HCT116 (cell line): ENCODE data around the gene SIX6. TPM values are rescaled to one million over a fixed set of nuclear protein-coding genes. Genes with fewer than 3 reads are reported as not detected.

Experiments
- ATAC-seq: fragments of 200-7000 bp; cut with Tn5 transposase; 2 replicates; pipeline ENCODE4 v1.9.1; 2020; ENCODE audit warnings: mild to moderate bottlenecking, moderate library complexity
- BruUV-seq: library from RNA; stranded (reverse); fragments of 400-500 nt; replicated peaks from 2 replicates; lab custom pipeline; 2021; lab: Mats Ljungman, UMichigan
- CTCF ChIA-PET: fragments of 300-600 bp; sonication (Branson Sonifier 250); formaldehyde crosslinking; loops from one replicate; lab custom pipeline; 2021; ENCODE audit warnings: antibody characterized with exemption; lab: Charles Lee
- POLR2A ChIA-PET: fragments of 300-600, 350-600 bp; sonication (Branson Sonifier 250); formaldehyde crosslinking; loops from one replicate; lab custom pipeline; 2021; ENCODE audit warnings: antibody characterized with exemption; lab: Charles Lee
- RAD21 ChIA-PET, 2 experiments: fragments of 300-600 bp; sonication (Branson Sonifier 250); formaldehyde crosslinking; loops; one replicate each; lab custom pipeline; 2023; ENCODE audit warnings: low total read pairs in 2 of 2; ENCODE audit not compliant: uncharacterized antibody in 2 of 2, unreplicated experiment in 2 of 2, low non-redundant PET in 1 of 2; lab: Charles Lee
- DNase-seq: peaks from one replicate; pipeline ENCODE4 v3.0.0-alpha.2; 2010; ENCODE audit warnings: low read depth, low spot score
- H2AFZ ChIP-seq: fragments of 200-600 bp; shearing (Covaris generic), sonication (generic); 2 replicates; pipeline ENCODE4 v1.6.1; 2017; ENCODE audit warnings: low read depth, mixed run types, mixed read lengths, antibody characterized with exemption, low read length; ENCODE audit not compliant: poor library complexity, severe bottlenecking
- H3K27ac ChIP-seq: 2 replicates; pipeline ENCODE4 v1.5.1; 2012; ENCODE audit warnings: low read depth, low read length
- H3K27me3 ChIP-seq: fragments of 200-600 bp; sonication (generic); 2 replicates; pipeline ENCODE4 v1.6.1; 2016; ENCODE audit warnings: mixed run types, low read length, mixed read lengths; ENCODE audit not compliant: insufficient read depth
- H3K36me3 ChIP-seq, 2 experiments: fragments of 200-500 bp in 1 of 2; fragments of 200-600 bp in 1 of 2; sonication (Bioruptor generic) in 1 of 2; sonication (generic) in 1 of 2; 2 replicates each; pipeline versions ENCODE4 v1.5.1 to v1.6.1; 2014 to 2016; ENCODE audit warnings: low read length in 2 of 2, inconsistent platforms in 1 of 2, mixed read lengths in 1 of 2, mixed run types in 1 of 2; ENCODE audit not compliant: insufficient read depth in 2 of 2, control insufficient read depth in 1 of 2
- H3K4me1 ChIP-seq, 2 experiments: fragments of 200-600 bp in 1 of 2; sonication (generic) in 1 of 2; 2 replicates each; pipeline versions ENCODE4 v1.5.1 to v1.6.1; 2012 to 2017; ENCODE audit warnings: low read length in 2 of 2, inconsistent platforms in 1 of 2, mild to moderate bottlenecking in 1 of 2, mixed read lengths in 1 of 2, mixed run types in 1 of 2, moderate library complexity in 1 of 2; ENCODE audit not compliant: insufficient read depth in 2 of 2, control insufficient read depth in 1 of 2
- H3K4me2 ChIP-seq: fragments of 200-600 bp; sonication (generic); 2 replicates; pipeline ENCODE4 v1.6.1; 2017; ENCODE audit warnings: mixed run types, low read length, mixed read lengths
- H3K4me3 ChIP-seq, 2 experiments: fragments of 200-600 bp in 1 of 2; sonication (generic) in 1 of 2; replicated peaks in 1 of 2; 2 replicates each; pipeline ENCODE4 v1.5.1; 2011 to 2016; ENCODE audit warnings: low read length in 2 of 2, control low read depth in 1 of 2, low read depth in 1 of 2, mild to moderate bottlenecking in 1 of 2, mixed read lengths in 1 of 2, mixed run types in 1 of 2
- H3K79me2 ChIP-seq: fragments of 200-600 bp; sonication (generic); 2 replicates; pipeline ENCODE4 v1.6.1; 2017; ENCODE audit warnings: mild to moderate bottlenecking, mixed run types, low read length, moderate library complexity, mixed read lengths; ENCODE audit not compliant: insufficient read depth
- H3K9ac ChIP-seq: fragments of 200-600 bp; sonication (generic); 2 replicates; pipeline ENCODE4 v1.6.1; 2016; ENCODE audit warnings: low read length, mixed read lengths
- H3K9me2 ChIP-seq: fragments of 200-600 bp; sonication (generic), shearing (Covaris generic); 2 replicates; pipeline ENCODE4 v1.6.1; 2017; ENCODE audit warnings: mixed run types, mild to moderate bottlenecking, moderate library complexity; ENCODE audit not compliant: insufficient read depth
- H3K9me3 ChIP-seq, 2 experiments: fragments of 200-500 bp in 1 of 2; fragments of 200-600 bp in 1 of 2; sonication (Bioruptor generic) in 1 of 2; sonication (generic) in 1 of 2; 2 replicates each; pipeline ENCODE4 v1.6.1; 2014 to 2017; ENCODE audit warnings: low read length in 2 of 2, mixed read lengths in 2 of 2, inconsistent platforms in 1 of 2, low read depth in 1 of 2, mild to moderate bottlenecking in 1 of 2, mixed run types in 1 of 2, moderate library complexity in 1 of 2; ENCODE audit not compliant: control insufficient read depth in 1 of 2, insufficient read depth in 1 of 2
- H4K20me1 ChIP-seq: fragments of 200-600 bp; sonication (generic), shearing (Covaris generic); 2 replicates; pipeline ENCODE4 v1.6.1; 2017; ENCODE audit warnings: mixed run types, mild to moderate bottlenecking, moderate library complexity; ENCODE audit not compliant: insufficient read depth
- CEBPB ChIP-seq: IDR thresholded peaks from 2 replicates; pipeline ENCODE4 v1.6.1; 2012; ENCODE audit warnings: low read depth
- EGR1 ChIP-seq: IDR thresholded peaks from 2 replicates; pipeline ENCODE4 v1.6.1; 2012; ENCODE audit warnings: low read depth
- ELF1 ChIP-seq: IDR thresholded peaks from 2 replicates; pipeline ENCODE4 v1.6.1; 2012; ENCODE audit warnings: low read depth, borderline replicate concordance
- EZH2 ChIP-seq: fragments of 200-600 bp; sonication (generic); IDR thresholded peaks from 2 replicates; pipeline ENCODE4 v1.6.1; 2017; ENCODE audit warnings: antibody characterized with exemption, mixed run types
- JUND ChIP-seq: IDR thresholded peaks from 2 replicates; pipeline ENCODE4 v1.6.1; 2012
- MAX ChIP-seq: IDR thresholded peaks from 2 replicates; pipeline ENCODE4 v1.6.1; 2012
- POLR2A ChIP-seq: IDR thresholded peaks from 2 replicates; pipeline ENCODE4 v1.7.0; 2011; ENCODE audit warnings: borderline replicate concordance; ENCODE audit not compliant: insufficient read depth, insufficient read length; ENCODE audit errors: extremely low read depth
- POLR2AphosphoS5 ChIP-seq: IDR thresholded peaks from 2 replicates; pipeline ENCODE4 v1.6.1; 2011; ENCODE audit warnings: mild to moderate bottlenecking, low read depth, low read length, moderate library complexity
- RAD21 ChIP-seq: IDR thresholded peaks from 2 replicates; pipeline ENCODE4 v1.6.1; 2012; ENCODE audit warnings: low read depth, mild to moderate bottlenecking
- SP1 ChIP-seq: IDR thresholded peaks from 2 replicates; pipeline ENCODE4 v1.6.1; 2012; ENCODE audit warnings: low read depth
- SRF ChIP-seq: IDR thresholded peaks from 2 replicates; pipeline ENCODE4 v1.6.1; 2012; ENCODE audit warnings: low read depth
- TCF7L2 ChIP-seq: IDR thresholded peaks from 2 replicates; pipeline ENCODE4 v1.7.0; 2011; ENCODE audit warnings: borderline replicate concordance, inconsistent platforms; ENCODE audit not compliant: insufficient read depth, insufficient read length; ENCODE audit errors: extremely low read depth
- YY1 ChIP-seq: IDR thresholded peaks from 2 replicates; pipeline ENCODE4 v1.6.1; 2011; ENCODE audit warnings: low read length, low read depth, moderate library complexity, mild to moderate bottlenecking; ENCODE audit not compliant: insufficient replicate concordance; ENCODE audit errors: extremely low read depth
- ZFX ChIP-seq: fragments of 450-650 bp; IDR thresholded peaks from 2 replicates; pipeline ENCODE4 v1.6.1; 2017
- ZNF274 ChIP-seq: fragments of 200-500 bp; sonication (Bioruptor generic); IDR thresholded peaks from 2 replicates; pipeline ENCODE4 v1.6.1; 2014; ENCODE audit warnings: mild to moderate bottlenecking, low read depth, low read length, inconsistent platforms
- intact Hi-C: fragments of 100-400 bp; cut with micrococcal nuclease; formaldehyde crosslinking; loops from 2 replicates; pipeline ENCODE4 v1.10.0; 2022
- total RNA-seq: library from RNA; stranded (reverse); gene quantifications from one replicate; pipeline ENCODE4 v1.2.1, GENCODE V29; 2021; ENCODE audit not compliant: unreplicated experiment
- TF ChIP-seq, protein P1 (sequence below), 3 experiments: fragments of 200-600 bp in 1 of 3; sonication (generic) in 1 of 3; IDR thresholded peaks in 2 of 3; conservative IDR thresholded peaks in 1 of 3; 2 replicates each; pipeline ENCODE4 v1.5.1; 2012 to 2017; ENCODE audit warnings: low read depth in 2 of 3, low read length in 2 of 3, antibody characterized with exemption in 1 of 3, borderline replicate concordance in 1 of 3, control low read depth in 1 of 3, mild to moderate bottlenecking in 1 of 3, mixed read lengths in 1 of 3, mixed run types in 1 of 3, moderate library complexity in 1 of 3; ENCODE audit not compliant: insufficient read depth in 1 of 3
- TF ChIP-seq, protein P2 (sequence below): IDR thresholded peaks from 2 replicates; pipeline ENCODE4 v1.6.1; 2012; ENCODE audit warnings: low read depth

SIX6 gene
- total RNA-seq, 1 experiment from 2014 or later = not detected

- no peak for TF ChIP-seq SRF
- TF ChIP-seq, protein P1, sequence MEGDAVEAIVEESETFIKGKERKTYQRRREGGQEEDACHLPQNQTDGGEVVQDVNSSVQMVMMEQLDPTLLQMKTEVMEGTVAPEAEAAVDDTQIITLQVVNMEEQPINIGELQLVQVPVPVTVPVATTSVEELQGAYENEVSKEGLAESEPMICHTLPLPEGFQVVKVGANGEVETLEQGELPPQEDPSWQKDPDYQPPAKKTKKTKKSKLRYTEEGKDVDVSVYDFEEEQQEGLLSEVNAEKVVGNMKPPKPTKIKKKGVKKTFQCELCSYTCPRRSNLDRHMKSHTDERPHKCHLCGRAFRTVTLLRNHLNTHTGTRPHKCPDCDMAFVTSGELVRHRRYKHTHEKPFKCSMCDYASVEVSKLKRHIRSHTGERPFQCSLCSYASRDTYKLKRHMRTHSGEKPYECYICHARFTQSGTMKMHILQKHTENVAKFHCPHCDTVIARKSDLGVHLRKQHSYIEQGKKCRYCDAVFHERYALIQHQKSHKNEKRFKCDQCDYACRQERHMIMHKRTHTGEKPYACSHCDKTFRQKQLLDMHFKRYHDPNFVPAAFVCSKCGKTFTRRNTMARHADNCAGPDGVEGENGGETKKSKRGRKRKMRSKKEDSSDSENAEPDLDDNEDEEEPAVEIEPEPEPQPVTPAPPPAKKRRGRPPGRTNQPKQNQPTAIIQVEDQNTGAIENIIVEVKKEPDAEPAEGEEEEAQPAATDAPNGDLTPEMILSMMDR (IDR thresholded peaks at IDR 0.05 in 2 of 3, conservative IDR thresholded peaks at IDR 0.05 in 1 of 3; ENCODE audit: borderline replicate concordance in 1 of 3, insufficient read depth in 1 of 3, low read depth in 2 of 3, low read length in 2 of 3) = no peak
- TF ChIP-seq POLR2AphosphoS5 = no peak
- TF ChIP-seq CEBPB = no peak
- TF ChIP-seq POLR2A = no peak
Measured at GRCh38 chr14:60515511-60516289, 6.8 kb downstream of the SIX6 start (continued).

- no peaks in the 10 kb centered on the region for H4K20me1 ChIP-seq
- intact Hi-C loops = no loop called here
- peak; percentile 49; the same call in 1 of the 2 replicates for ATAC-seq
- H3K27ac ChIP-seq = no peak overlapping the region
- ChIA-PET CTCF (no interaction called here), RAD21 (no interaction called here), POLR2A (no interaction called here)
- H3K27me3 ChIP-seq = no peaks in the 10 kb centered on the region
- BruUV-seq = no TSS peak
- H3K4me1 ChIP-seq = peaks cover 3 to 11% of the 10 kb centered on the region in 2 experiments; a peak in 3 of 4 replicates
- no peak overlapping the region for H3K4me3 ChIP-seq
- H2AFZ ChIP-seq = peak overlapping the region; percentile 68
- H3K9ac ChIP-seq = no peak overlapping the region
- H3K9me3 ChIP-seq = no peaks in the 10 kb centered on the region
- no peaks in the 10 kb centered on the region for H3K9me2 ChIP-seq
- H3K79me2 ChIP-seq = no peaks in the 10 kb centered on the region
- H3K36me3 ChIP-seq = no peaks in the 10 kb centered on the region
- H3K4me2 ChIP-seq = peak overlapping the region; percentile 44
- DNase-seq = peak; percentile 24
- TF ChIP-seq ELF1 = no peak
- no peak for TF ChIP-seq YY1
- TF ChIP-seq EGR1 = no peak
- peak; percentile 61 for TF ChIP-seq JUND
- peak; percentile 30; the same call in 1 of the 2 replicates for TF ChIP-seq SP1
- TF ChIP-seq, protein P2, sequence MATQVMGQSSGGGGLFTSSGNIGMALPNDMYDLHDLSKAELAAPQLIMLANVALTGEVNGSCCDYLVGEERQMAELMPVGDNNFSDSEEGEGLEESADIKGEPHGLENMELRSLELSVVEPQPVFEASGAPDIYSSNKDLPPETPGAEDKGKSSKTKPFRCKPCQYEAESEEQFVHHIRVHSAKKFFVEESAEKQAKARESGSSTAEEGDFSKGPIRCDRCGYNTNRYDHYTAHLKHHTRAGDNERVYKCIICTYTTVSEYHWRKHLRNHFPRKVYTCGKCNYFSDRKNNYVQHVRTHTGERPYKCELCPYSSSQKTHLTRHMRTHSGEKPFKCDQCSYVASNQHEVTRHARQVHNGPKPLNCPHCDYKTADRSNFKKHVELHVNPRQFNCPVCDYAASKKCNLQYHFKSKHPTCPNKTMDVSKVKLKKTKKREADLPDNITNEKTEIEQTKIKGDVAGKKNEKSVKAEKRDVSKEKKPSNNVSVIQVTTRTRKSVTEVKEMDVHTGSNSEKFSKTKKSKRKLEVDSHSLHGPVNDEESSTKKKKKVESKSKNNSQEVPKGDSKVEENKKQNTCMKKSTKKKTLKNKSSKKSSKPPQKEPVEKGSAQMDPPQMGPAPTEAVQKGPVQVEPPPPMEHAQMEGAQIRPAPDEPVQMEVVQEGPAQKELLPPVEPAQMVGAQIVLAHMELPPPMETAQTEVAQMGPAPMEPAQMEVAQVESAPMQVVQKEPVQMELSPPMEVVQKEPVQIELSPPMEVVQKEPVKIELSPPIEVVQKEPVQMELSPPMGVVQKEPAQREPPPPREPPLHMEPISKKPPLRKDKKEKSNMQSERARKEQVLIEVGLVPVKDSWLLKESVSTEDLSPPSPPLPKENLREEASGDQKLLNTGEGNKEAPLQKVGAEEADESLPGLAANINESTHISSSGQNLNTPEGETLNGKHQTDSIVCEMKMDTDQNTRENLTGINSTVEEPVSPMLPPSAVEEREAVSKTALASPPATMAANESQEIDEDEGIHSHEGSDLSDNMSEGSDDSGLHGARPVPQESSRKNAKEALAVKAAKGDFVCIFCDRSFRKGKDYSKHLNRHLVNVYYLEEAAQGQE = no peak
- TF ChIP-seq POLR2A = no peak
- no peak for TF ChIP-seq ZFX
- TF ChIP-seq, protein P1 (IDR thresholded peaks at IDR 0.05 in 2 of 3, conservative IDR thresholded peaks at IDR 0.05 in 1 of 3; ENCODE audit: borderline replicate concordance in 1 of 3, insufficient read depth in 1 of 3, low read depth in 2 of 3, low read length in 2 of 3) = no peak
- TF ChIP-seq ZNF274 = no peak
- no peak for TF ChIP-seq EZH2
- no peak for TF ChIP-seq RAD21
- TF ChIP-seq TCF7L2 = no peak
- no peak for TF ChIP-seq MAX
Measured at GRCh38 chr14:60532442-60532841, 23.5 kb downstream of the SIX6 start.
